NCI-H146 (cell line): Measurements from ENCODE around the gene THOP1.

ENCODE experiments used
- DNase-seq: peaks from one replicate; lab custom pipeline; 2025; lab: John Stamatoyannopoulos, UW

THOP1 gene

DNA sequence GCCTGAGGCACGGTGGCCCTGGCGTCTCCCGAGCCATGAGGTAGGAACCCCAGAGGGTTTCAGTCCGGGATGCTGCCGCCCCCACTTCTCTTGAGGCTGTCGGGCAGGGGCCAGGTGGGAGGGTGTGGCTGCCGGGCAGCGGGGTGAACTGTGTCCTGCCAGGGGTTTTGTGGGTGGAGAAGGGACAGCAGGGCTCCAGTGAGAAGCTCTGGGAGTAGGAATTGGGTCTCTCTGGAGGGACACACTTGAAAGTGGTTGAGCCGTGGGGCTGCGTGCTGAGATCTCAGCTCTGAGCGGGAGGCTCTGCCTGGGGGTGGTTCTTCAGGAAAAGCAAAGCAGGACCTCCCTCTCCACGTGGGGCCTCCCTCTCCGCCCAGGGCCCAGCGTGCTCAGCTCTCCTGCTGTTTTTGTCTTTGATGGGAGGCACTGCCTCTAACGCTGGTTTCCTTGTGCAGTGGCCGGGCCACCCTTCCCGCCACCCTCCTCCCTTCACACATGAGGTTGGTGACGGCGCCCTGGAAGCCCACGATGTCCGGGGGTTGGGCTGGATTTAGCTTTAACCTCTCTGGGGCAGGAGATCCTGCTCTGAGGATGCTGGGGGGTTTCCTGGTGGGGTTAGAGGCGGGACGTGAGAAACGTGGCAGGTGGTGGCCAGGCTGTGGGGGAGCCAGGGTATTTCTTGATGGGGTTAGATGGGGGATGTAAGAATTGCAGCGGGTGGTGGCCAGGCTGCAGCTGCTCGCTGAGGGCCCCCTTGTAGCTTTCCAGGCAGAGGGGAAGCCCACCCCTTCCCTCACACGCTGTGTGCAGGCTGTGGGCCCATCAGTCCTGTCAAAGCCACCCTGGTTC, 19.1 kb downstream of the THOP1 start:
- DNase-seq, result no peak

DNA sequence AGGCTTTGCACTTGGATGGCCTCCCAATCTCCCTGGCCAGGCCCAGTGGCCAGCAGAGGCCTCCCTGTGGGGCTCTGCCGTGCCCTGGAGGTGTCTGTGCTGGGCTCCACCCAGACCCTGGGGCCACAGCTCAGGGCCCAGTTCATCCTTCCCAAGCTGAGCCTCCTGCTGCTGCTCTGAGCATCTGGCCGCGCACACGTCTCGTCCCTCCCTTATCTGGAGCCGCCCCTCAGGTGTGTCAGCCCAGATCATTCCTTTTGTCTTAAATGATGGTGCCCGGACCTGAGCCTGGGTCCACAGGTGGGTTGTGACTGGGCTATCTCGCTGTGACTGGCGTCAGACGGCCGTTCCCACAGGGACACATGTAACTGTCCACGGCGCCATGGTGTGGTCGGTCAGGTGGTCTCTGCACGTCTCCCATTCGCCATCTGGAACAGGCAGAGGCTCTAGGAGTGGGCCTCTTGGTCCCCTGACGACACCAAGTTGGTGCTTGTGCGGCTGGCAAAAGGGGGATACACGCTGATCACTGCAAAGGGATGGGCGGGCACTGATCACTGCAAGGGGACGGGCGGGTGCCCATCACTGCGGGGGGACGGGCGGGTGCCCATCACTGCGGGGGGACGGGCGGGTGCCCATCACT, 20.1 kb downstream of the THOP1 start:
- DNase-seq, result no peak

DNA sequence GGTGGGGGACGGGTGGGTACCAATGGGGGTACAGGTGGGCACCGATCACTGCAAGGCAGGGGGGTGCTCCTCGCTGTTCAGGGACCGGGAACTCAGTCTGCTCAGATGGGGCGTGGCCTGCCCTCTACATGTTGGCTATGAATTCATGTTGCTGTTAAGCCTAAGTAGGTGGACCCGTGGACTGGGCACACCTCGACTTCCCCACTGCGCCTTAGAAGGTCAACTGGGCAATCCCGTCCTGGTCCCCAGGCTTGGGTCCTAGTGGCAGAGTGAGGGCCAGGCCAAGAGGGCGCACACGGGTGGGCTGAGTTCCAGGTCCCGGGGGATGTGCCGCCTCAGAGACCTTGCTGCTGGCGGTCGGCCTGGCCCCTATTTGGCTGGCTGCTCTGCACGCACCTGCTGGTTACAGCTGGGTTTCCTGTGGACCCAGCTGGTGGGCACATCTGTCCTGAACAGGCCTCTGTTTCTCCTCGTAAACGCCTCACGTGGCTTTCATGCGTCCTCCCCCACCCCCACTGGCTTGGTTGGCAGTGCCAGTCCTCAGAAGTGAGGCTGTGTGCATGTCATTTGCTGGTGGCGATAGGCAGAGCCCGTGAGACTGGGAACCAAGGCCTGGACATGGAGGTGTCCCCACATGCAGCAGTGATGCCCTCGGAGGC, 20.8 kb downstream of the THOP1 start:
- no peak for DNase-seq

DNA sequence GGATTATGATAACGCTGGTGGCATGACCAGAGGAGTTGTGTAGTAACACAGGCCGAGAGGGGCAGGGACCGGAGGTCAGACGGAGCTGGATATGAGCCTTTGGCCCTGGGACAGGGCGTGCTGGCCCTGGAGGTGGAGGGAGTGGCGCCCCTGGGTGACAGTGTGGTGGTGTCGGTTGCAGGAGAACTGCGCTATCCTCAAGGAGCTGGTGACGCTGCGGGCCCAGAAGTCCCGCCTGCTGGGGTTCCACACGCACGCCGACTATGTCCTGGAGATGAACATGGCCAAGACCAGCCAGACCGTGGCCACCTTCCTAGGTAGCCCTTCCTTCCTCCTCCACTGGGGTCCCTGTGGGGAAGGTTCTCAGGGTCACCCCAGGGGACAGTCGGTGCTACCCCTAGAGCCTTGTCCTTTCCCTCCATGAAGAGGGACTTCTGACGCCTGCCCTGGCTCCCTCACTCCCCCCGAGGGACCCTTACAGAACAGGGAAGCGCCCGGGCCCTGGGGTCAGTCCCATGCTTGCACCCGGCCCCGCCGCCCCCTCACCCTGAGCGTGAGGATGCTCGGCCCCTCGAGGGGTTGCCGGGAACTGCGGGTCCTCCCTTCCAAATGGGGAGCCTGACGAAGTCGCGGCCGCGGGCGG, 21.6 kb downstream of the THOP1 start:
- no peak for DNase-seq

DNA sequence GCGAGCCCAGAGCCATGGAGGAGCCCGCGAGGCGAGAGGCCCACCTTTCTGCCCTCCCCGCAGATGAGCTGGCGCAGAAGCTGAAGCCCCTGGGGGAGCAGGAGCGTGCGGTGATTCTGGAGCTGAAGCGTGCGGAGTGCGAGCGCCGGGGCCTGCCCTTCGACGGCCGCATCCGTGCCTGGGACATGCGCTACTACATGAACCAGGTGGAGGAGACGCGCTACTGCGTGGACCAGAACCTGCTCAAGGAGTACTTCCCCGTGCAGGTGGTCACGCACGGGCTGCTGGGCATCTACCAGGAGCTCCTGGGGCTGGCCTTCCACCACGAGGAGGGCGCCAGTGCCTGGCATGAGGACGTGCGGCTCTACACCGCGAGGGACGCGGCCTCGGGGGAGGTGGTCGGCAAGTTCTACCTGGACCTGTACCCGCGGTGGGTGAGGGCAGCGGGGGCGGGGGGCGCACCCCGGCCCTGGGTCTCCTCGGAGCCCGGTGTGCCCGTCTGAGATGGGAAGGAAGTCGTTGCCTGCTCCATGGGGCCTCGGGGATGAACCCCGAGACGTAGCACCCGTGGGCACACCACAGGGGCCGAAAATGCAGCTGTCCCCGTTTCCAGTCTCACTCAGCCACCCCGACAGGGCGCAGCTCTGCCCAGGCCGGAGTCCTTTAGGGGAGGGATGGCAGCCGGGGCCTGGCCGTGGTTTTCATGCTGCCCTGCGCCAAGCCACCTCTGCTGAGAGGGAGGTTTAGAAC, 22.3 kb downstream of the THOP1 start:
- DNase-seq, result no peak

DNA sequence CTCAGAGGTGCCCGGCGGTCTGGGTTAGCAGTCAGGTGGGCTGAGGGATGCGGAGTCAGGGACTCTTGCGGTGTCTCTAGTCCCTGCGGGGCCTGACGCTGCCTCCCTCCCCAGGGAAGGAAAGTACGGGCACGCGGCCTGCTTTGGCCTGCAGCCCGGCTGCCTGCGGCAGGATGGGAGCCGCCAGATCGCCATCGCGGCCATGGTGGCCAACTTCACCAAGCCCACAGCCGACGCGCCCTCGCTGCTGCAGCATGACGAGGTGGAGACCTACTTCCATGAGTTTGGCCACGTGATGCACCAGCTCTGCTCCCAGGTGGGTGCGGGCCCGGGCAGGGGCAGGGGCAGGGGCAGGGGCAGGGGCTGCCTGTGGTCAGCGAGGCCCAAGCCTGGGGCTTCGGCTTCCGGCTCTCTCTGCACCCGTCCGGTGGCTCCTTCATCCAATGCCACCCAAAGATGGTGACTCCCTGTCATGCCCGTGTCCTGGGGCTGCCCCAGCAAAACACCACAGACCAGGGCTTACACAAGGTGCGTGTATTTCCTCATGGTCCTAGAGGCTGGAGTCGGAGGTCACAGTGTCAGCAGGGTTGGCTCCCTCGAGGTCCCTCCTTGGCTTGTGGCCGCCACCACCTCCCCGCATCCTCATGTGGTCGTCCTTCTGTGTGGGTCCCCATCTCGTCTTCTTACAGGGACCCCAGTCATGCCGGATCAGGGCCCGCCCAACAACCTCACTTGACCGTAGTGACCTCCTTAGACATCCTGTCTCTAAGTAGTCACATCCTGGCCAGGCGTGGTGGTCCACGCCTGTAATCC, 23.0 kb downstream of the THOP1 start:
- no peak for DNase-seq

DNA sequence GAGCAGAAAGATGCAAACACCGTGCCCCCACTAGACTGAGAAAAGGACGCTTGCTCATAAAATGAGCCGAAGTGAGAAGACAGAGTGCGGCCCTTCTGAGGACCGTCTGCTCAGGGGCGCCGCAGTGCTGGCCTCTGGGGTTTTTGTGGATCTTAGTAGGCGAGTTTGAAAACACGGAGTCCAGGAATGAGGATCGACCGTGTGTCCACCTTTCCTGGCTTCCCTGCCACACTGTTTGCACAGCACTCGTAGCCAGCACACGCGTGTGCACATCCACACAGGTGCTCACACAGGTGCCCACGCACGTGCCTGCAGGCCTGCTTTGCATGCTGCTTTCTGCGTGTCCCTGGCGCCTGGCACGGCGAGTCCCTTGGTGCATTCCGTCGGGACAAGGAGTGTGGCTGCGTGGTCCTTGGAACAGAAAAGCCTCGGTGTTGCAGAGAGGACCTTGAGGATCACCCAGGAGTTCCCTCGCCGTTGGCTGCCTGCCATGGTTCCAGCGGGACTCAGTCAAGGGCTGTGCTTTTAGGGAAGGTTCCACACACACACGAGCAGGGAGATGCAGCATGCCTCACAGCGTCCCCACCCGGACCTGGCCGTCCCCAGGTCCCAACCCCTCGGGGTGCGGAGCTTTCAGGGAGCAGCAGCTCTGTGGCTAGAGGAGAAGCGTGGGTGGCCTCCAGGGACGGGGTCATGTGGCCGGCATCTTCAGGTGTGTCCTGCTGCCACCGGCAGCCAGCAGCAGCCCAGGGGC, 24.3 kb downstream of the THOP1 start:
- DNase-seq, result no peak

DNA sequence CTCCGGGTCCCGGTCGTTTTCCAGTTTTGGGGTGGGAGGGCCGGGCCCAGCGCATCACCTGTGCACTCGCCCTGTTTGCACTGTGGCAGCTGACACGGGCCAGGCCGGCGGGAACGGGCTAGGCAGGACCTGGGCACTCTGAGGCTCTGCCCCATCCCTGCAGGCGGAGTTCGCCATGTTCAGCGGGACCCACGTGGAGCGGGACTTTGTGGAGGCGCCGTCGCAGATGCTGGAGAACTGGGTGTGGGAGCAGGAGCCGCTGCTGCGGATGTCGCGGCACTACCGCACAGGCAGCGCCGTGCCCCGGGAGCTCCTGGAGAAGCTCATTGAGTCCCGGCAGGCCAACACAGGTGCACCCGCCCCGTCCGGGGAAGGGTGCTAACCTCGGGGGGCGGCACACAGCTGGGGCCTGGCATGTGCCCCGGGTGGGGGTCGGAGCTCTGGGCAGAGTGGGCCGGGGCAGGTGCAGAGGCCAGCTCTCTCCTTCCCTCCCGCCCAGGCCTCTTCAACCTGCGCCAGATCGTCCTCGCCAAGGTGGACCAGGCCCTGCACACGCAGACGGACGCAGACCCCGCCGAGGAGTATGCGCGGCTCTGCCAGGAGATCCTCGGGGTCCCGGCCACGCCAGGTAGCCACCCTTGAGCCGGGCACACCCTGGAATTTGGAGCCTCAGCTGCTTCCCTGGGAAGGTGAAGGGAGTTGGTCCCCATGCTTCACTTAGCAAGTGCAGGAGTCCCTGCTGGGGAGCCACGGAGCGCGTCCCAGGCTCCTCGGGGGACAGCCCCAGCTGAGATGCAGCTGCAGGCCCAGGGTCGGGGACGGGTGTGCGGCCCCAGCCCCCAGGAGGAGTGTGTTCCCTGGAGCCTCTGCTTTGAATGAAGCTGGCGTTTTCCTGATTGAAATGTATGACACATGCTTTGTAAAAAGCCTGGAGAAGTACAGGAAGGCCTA, 25.1 kb downstream of the THOP1 start:
- DNase-seq, result no peak

DNA sequence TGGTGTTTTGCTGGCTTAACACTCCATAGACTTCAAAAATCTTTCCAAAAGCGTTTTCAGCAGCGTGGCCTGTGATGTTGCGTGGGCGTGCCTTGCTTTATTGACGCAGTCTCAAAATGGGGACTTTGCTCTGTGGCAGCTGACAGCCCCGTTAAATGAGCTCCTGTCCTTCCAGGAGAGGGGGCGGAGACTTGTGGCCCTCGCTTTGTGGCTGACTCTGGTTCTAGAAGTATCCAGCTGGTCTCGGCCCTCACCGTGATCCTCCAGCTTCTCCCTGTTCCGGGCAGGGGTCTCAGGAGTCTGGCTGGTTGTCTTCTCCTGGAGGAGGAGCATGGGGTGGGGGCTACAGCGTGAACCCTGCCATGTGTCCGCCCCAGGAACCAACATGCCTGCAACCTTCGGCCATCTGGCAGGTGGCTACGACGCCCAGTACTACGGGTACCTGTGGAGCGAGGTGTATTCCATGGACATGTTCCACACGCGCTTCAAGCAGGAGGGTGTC, 26.0 kb downstream of the THOP1 start:
- DNase-seq, result no peak

DNA sequence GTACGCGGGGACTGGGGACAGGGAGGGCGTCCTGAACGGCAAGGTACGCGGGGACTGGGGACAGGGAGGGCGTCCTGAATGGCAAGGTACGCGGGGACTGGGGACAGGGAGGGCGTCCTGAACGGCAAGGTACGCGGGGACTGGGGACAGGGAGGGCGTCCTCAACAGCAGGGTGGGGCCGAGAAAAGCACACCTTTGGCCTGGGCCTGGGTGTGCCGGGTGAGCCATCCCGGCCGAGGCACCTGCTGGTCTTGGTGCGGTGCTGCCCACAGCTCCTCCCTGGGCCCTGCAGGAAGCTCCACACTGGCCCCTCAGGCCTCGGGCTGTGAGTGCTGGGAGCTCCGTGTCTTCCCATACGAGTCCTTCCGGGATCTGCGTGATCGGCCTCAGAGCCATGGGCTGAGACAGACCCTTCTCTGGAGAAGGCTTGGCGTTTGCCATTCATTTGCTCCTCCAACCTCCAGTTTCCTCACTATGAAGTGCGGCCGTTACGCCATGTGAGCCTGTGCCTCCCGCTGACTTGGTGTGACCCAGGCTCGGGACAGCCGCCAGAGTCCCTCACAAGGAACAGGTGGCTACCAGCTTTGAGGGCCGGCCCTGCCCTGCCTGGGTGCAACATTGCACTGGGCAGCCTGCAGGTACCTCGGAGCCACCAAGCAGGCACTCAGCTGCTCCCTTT, 26.6 kb downstream of the THOP1 start:
- no peak for DNase-seq

DNA sequence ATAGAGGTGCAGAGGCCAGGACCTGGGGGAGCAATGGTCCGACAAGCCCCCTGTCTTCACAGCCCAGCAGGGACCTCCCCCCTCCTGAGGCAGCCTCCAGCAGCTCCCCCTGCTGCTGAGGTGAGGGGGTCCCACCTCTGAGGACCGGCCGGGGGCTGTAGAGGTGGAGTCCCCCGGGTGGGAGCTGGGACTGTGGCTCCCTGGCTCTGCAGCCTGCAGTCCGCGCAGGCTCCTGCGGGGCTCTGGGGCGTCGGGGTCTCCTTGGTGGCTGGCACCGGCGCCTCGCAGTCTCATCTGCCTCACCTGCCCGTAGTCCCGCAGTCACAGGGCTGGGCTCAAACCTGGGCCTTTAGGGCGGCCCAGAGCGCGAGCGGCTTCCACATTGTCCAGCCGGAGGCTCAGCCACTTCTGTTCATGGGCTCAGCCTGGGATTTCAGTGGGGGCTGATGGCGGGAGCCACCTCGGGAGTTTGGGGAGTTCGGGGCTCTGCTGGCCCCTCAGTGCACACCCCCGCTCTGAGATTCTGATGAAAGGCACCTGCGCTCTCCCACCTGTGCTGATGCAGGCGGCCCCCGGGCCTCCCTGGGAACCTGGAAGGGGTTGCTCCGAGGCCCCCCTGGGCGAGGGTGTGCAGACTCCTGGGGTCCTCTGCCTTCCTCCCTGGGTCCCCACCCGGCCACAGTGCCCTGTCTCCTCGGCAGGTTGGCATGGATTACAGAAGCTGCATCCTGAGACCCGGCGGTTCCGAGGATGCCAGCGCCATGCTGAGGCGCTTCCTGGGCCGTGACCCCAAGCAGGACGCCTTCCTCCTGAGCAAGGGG, 27.3 kb downstream of the THOP1 start:
- DNase-seq, result no peak

DNA sequence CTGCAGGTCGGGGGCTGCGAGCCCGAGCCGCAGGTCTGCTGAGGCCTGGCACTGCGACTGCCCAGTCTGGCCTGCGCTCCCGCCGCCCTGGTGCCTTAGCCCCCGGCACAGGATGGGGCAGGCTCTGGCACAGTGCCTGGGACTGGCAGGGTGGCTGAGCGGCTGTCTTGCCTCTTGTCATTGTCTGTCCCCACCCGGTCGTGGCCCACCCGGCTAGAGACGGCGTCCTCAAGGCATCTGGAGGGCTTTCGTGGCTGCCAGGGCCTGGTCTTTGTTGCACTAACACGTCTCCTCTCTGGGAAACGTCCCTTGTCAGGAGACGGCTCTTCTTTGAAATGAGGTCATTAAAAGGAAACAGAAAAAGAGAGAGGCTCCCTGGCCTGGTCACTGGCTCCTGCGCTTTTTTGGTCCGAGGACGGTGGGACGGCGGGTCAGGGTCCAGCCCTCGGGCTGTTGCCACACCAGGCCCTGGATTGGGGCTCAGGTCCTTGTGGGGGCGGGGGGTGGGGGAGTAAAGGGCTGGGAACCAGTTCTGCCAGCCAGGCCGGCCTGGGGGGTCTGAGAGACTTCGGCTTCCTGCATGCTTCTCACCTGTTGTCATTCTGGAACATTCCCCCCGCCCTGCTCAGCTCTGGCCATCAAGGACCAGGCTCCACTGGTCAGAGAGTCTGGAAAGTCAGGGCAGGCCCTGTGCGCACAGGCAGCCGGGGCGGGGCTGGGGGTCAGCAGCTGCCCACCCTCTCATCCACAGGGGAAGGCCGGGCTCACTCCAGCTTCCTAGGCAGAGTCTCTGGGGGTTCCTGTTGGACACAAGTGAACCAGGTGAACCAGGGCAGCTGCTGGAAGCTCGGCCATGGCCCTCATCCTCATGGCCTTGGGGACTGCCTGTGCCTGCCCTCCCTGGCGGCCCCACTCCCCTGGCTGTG, 28.2 kb downstream of the THOP1 start:
- DNase-seq, result no peak

DNA sequence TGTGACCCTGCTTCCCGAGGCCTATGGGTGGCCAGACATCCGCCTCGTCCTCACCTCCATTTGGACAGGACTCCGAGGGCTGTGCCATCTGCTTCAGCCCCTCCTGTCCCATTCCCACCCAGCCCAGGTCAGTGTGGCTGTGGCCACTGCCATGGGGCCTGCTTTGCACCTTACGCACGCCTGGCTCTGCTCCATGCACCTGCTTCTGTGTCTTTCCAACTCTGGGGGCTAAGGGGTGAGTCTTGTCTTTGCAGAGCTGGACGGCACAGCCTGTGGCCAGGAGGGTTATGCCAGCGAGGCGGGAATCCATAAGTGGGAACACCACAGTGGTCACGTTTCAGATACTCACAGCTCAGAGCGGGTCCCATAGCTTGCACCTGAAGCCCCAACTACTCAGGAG, 29.1 kb downstream of the THOP1 start:
- no peak for DNase-seq

DNA sequence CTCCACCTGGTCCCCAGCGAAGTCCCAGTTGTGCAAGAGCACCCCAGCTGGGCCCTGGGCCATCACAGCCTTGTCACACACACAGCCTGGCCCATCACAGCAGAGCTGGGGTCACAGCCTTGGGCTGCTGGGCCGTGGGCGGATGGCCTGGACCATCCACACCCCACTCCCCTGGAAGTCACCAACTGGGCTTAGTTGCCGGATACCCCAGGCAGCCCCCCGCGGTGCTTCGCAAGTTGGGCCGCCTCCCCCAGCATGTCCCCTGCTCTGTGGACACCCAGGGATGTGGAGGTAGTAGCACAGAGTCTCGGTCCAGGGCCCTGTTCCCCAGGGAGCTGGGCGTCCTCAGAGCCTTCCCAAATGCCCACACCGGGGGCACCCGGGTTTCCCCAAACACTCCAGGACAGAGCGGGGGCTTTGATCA, 29.9 kb downstream of the THOP1 start:
- DNase-seq, result no peak

DNA sequence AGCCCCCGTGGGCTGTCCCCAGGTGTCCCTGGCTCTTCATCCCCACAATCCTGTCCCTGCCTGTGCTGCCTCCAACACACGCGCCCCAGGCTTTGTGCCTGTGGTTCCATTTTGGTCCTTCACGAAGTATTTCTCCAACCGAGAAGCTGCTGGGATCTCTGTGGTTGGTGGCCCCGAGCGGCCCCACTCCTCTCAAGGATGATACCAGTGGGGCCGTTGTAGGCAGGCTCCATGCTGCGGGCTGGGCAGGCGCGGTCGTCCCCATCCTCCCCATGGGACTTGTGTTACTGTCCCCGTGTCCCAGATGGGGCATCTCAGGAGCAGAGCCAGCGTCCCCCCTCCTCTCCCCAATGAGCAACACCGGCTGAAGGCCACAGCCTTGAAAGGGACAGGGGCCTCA, 30.6 kb downstream of the THOP1 start:
- no peak for DNase-seq

DNA sequence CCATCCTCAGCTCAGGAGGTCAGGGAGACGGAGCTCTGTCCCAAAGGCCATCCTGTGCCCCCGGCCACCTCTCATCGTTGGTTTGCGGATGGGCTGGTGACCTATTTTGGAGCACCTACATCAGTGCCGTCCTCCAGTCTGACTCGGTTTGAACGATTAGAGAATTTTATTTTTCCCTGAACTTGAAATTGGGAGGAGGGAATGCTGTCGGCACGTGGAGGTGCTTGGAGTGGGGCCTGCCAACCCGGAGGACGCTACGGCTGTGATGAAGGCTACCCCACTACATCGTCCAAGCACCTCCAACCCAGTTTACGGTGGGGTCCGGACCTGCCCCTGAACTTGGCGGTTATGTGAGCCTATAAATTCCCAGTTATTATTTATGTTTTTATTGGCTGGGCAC, 31.3 kb downstream of the THOP1 start:
- DNase-seq, result no peak
